CD1c-positive myeloid dendritic cell (primary cell): ENCODE data around the gene NSMF.

Source experiments
- DNase-seq: peaks from one replicate; pipeline ENCODE4 v3.0.0-alpha.2; 2016; ENCODE audit errors: extremely low spot score

Gene NSMF

GRCh38 chr9:137430723-137431415 is 28.3 kb downstream of the NSMF start:
- no peak for DNase-seq

GRCh38 chr9:137429974-137430722 is 29.0 kb downstream of the NSMF start:
- DNase-seq: no peak

GRCh38 chr9:137429546-137429890 is 29.6 kb downstream of the NSMF start:
- no peak for DNase-seq

- no peak for DNase-seq
Measured at GRCh38 chr9:137428841-137429545, 30.1 kb downstream of the NSMF start.

GRCh38 chr9:137428311-137428630 is 30.9 kb downstream of the NSMF start:
- no peak for DNase-seq

GRCh38 chr9:137427454-137428310 is 31.5 kb downstream of the NSMF start:
- DNase-seq: no peak

GRCh38 chr9:137426018-137426681 is 33.0 kb downstream of the NSMF start:
- no peak for DNase-seq

GRCh38 chr9:137423514-137424291 is 35.4 kb downstream of the NSMF start:
- peak; percentile 61 for DNase-seq

GRCh38 chr9:137422604-137423513 is 36.3 kb downstream of the NSMF start, which contains the start of the genes EXD3 and NOXA1:
EXD3 (minus strand) TSS chr9:137423162; CDS start chr9:137395357, 27,805 bp downstream.
NOXA1 (plus strand) TSS chr9:137423393; CDS start chr9:137423530, 137 bp downstream.
- peak; percentile 97 for DNase-seq

GRCh38 chr9:137421838-137422603 is 37.1 kb downstream of the NSMF start:
- DNase-seq: no peak

GRCh38 chr9:137417161-137418021 is 41.7 kb downstream of the NSMF start:
- peak; percentile 47 for DNase-seq

GRCh38 chr9:137416563-137417151 is 42.5 kb downstream of the NSMF start:
- no peak for DNase-seq

GRCh38 chr9:137416006-137416562 is 43.0 kb downstream of the NSMF start:
- DNase-seq: no peak

GRCh38 chr9:137415451-137415850 is 43.7 kb downstream of the NSMF start:
- DNase-seq: no peak

GRCh38 chr9:137412431-137412830 is 46.7 kb downstream of the NSMF start:
- DNase-seq: no peak

GRCh38 chr9:137411645-137412380 is 47.3 kb downstream of the NSMF start:
- DNase-seq: peak; percentile 37
